Putamen (tissue), 1 donor: ENCODE results near the gene EMID1.

Experiments used
- DNase-seq: peaks from one replicate; pipeline ENCODE4 v3.0.0-alpha.2; 2016; ENCODE audit warnings: low spot score

The EMID1 gene

DNA sequence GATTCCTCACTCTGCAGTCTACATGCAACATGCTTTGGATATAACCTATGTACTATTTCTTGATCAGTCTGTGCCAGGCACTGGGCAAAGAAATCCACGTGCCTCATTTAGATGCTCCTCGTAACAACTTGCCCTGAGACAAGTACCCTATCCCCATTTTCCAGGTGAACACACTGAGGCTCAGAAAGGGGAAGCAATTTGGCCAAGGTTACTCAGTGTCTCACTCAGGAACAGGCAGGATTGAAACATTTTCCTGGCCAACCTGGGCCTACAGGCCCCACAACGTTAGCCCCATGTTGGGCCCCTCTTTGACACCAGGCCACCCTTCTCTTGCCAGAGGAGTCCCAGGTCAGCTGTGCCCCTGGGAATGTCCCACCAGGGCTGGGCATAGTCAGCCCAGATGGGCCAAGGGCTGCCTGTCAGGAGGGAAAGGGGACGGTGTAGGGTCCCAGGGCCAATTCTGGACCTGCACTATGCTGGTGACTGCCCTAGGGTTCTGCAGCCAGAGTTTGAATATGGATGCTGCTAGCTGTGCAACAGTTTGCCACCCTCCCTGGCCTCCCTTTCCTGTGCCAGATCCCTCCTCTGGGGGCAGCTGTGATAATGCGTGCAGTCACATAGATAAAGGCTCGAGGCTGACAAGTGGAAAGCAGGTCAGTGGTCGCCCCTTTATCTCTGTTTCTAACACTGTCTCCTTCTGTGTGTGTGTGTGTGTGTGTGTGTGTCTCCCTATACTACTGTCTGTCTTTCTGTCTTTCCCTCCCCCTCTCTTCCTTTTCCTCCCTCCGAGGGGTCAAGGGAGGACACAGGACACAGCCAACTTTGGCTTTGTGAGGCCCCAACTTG lies 10.4 kb upstream of the EMID1 start:
- no peak for DNase-seq

DNA sequence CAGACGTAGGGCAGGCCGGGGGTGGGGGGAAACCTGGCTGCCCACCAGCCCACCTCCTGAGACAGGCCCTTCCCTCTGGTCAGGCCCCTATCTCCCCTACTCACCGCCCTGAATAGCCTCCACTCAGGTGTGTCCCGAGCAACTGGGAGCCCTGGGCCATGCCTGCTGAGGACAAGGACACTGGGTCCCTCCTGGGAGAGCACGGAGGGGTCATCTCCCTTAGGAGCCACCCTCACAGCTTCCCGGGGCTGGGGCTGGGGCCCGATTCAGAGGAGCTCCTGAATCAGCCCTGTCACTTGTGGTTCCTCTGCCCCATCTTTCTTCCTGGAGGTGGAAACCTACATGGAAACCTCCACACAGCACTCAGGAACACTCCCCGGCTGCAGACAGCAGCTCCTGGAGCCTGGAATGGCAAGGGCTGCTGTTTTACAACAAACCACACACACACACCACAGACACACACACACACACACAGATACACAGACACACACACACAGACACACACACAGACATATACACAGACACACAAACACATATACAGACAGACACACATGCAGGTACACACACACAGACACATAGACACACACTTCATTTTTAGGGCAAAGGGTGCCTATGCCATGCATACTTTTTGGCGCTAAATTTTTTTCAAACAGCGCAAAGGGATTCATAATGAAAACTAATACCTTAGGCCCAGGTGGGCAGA lies 9.6 kb upstream of the EMID1 start:
- no peak for DNase-seq

DNA sequence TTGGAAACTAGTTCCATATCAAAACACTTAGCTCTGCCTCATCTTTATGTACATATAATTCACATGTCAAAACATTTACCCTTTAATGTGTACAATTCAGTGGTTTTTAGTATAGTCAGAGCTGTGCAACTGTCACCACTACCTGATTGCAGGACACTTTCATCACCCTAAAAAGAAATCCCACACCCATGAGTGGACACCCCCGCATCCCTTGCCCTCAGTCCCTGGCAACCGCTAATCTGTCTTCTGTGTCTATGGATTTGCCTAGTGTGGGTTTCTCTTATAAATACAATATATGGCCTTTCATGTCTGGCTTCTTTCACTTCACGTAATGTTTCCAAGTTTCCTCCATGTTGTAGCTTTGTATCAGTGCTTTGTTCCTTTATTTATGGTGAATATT lies 8.6 kb upstream of the EMID1 start:
- DNase-seq = no peak

DNA sequence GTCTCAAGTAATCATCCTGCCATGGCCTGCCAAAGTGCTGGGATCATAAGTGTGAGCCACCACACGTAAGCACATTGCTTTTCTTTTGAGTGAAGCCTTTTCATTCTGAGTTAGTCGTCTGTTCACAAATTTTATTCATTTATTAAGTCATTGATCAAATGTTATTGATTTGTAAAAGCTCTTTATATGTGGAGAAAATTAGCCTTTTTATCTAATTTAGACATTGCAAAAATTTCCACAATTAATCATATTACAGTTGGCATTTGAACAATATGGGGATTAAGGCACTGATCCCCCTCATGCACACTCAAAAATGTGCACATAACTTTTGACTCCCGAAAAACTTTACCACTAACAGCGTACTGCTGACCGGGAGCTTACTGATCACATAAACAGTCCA lies 7.5 kb upstream of the EMID1 start:
- DNase-seq = no peak

DNA sequence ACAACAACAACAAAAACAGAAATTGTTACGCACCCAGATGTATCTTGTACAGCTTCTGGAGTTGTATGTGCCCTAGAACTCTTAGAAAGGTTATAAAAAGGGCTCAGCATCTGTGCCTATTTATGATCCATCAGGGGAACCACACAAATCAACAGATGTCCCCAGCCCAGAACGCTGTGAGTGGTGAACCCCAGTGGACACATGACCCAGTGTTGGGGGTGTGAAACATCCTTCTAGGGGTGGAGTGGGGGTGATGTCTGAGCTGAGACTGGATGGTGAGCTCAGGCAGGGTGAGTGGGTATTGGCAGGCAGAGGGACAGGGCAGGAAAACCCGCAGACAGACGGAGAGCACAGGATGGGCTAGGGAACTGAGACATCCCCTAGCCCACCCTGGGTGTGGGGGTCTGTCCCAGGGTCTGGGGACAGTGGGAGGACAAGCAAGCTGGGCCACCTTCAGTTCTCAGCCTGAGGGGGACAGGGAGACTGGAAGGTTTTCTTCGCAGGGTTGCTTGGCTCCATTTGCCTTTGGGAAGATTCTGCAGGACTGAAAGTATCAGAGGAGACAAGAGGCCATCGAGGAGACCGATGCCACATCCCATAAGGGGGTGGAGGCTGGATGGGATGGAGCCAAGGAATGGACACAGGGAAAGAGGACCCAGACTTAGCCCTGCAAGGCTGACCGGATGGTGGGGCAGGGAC lies 5.8 kb upstream of the EMID1 start:
- DNase-seq = no peak

DNA sequence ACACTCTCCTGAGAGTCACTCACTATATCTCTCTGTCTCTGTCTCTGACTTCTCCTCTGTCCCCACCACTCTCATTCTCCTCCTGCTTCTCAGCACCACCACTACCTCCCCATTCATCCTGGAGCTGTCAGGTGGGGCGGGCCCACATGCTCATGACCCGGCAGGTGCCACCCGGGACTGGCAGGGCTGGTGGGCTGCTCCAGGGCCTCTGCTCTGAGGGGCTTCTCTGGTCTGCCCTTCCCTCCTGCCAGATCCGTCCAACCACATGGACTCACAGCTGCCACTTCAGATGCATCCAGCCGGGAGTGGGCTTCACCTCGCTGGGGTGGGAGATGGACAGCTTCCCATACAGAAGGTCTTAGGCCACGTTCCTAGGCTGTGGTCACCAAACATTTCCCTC lies 4.8 kb upstream of the EMID1 start:
- no peak for DNase-seq

DNA sequence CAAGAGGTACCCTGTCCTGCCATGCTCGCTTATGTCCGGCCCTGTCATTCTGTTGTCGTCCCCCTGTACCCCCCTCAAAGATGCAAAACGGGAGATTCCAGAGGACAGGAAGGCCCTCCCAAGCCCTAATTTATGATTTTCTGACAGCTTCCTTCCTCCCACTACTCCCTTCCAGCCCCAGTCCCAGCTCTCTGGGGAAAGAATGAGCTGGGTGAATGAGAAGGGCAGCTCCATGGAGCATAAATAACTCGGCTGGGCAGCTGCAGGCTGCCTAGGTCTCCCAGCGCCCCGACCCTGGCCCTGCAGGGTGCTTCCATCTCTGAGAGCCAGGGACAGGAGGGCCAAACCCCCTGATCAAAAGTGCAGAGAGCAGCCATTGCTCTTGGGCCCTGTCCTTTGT lies 3.9 kb upstream of the EMID1 start:
- DNase-seq = no peak

DNA sequence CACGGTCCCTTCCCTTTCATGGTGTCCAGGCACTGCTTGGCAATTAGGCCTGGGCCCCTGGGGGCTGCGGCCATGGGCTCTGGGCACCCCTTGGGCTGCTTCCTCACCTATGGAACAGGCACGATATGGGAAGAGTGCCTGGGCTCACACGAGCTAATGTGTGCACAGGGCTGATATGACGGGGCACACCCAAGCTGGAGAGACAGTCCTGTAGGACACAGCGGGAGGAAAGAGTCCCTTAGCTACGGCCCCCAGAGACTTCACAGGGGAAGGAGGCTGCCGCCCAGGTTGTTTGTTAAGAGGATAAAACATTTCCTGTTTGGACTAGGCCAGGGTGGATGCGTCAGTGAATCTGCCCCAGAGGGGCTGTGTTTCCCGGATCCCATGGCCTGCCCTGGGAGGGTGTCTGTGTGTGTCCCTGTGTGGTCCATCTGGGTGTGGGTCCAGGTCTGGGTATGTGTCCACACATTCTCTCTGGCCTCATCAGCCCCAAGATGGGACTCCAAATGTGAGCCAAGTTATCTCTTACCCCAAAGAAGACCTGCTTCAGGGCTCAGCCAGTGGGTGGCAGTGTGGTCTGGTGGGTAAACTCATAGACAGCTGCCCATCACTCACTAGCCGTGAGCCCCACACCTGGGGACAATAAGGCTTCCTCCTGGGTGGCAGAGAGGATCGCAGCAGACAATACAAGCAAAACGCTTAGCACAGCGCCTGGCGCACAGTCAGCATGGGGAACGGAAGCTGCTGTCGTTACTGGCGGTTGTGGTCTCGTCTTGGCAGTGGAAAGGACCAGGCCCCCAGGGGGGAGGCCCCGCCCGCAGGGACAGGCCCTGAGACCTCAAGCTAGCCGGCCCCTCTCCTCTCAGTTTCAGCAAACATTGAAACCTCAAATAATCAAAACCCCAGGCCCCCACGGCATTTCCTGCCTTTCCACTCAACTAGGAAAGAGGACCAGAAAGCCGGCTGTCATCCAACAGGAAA lies 3.2 kb upstream of the EMID1 start:
- DNase-seq = peak; percentile 16

DNA sequence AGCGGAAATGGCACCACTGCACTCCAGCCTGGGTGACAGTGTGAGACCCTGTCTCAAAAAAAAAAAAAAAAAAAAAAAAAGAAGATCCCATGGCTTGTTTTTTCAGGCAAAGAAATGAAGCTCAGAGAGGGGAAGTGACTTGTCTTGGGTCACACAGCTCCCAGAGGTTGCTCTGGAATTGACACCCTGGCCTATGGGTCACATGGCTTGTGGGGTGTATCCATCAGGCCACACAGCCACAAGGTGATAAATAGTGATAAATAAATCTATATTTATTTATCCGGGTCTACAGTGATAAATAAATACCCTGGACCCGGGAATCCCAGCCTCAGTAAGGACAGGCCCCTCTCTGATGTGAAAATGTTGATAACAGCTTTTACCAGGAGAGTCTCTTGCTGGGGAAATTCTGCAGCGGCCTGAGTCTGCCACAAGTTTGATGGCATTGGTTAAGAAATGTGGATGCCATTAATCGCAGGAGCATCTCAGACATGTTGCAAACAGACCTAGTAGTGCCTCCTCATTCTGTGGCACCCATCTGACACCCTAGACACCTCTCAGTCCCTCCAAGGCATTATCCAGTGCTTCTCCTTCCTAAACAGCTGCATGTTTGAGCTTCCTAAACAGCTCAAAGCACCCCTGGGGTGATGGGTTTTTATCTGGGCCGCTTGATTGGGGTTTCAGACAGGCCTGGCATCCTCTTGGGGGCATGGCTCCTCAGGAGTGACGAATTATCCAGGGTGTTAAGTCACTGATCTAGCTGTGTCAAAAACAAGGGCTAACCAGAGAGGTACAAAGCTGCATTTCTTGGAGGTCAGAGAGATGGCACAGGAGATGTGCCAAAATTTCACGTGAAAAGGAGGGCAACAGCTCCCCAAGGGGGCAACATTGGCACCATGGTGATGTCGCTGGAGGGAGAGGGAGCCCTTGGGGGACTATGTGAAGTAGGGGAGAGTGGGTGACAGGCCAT lies 1.9 kb upstream of the EMID1 start:
- no peak for DNase-seq

DNA sequence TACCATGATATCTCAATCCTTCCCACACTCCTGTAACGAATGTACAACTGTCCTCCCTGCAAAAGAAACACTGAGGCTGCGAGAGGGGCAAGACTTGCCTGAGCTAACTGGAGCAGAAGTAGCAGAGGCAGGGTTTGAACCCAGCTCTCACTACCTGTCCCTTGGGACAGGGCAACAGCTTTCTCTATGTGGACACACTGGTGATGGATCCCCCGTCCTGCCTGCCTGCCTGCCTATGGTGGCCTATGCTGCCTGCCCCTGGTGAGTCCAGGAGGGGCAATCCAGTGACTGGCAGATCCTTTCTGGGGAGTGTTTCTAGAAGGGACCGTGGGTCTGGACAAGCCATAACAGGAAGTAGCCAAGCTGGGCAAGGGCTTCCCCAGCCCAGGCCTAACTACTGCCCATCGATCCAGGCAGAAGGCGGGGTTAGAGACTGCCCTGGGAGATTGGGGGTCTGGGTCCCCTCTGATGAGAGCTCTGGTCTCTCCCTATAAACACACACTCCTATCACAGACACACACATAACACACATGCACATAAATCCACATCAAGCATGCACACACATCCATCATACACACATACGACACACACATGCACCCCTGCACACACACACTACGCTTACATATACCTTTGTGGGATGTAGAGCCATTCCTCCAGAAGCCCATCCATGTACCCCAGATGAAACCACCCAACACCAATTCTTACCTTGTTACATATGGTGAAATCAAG lies 1.1 kb upstream of the EMID1 start:
- no peak for DNase-seq

DNA sequence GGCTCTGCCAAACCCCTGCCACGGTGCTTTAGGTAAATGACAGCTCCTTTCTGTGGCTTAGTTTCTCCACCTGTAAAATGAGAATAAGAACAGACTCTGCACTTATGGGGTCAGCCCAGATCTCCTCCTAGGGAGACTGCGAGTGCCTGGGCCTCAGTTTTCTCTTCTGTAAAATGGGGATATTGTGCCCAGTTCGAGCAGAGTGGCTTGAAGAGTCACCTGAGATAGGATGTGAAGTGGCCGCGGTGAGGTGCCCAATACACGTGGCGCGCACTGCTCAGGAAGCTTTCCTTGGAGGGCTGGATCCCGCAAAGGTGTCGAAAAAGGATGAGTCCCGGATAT lies 473 bp upstream of the EMID1 start:
- no peak for DNase-seq

DNA sequence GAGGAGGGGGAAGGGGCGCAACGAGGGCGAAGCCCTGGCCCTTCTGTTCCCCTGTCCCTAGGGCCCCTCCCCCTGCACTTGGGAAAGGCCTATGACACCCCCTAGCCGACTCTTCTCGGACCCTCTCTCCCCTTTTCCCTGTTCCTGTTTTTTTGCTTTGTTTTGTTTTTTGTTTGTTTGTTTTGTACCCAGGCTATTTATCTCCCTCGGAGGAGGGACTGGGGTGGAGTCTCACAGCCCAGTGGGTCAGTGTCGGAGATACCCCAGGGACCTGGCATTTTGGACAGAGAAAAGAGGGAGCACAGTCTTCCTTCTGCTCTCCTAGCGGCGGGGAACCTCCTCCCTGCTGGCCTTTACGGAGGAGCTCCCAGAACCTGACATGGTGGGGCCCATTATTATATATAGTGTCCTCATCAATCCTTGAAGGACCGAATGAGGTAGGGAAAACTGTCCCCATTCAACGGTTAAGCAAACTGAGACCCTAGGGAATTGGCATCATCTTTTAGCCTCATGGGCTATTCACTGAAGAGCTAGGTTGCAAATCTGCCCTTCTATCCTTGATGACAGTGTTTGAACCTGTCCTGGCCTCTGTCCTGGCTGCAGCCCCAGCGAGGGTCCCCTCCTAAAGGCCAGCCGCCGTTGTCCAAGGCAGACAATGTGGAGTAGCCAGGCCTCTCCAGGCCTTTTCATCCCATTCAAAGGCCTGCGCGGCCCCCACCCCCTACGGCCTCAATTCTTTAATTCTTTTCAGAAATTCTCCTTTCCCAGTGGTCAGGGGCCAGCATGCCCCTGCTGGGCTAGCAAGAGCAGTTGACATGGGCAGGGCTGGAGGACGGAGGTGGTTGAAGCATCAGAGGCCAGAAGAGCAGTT lies 911 bp downstream of the EMID1 start:
- DNase-seq = no peak

DNA sequence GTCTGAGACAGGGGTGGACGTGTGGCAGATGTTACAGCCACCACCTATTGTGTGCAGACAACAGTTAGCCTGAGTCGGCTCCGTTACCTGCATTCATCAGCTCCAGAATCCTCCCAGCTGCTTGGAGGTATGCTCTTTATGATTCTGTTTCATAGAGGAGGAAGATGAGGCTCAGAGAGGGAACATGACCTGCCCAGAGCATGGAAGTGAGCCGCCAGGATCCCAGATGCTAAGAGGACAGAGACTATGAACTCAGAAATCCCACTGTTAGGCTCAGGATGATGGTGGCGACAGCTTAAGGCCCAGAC lies 1.5 kb downstream of the EMID1 start:
- DNase-seq = no peak

DNA sequence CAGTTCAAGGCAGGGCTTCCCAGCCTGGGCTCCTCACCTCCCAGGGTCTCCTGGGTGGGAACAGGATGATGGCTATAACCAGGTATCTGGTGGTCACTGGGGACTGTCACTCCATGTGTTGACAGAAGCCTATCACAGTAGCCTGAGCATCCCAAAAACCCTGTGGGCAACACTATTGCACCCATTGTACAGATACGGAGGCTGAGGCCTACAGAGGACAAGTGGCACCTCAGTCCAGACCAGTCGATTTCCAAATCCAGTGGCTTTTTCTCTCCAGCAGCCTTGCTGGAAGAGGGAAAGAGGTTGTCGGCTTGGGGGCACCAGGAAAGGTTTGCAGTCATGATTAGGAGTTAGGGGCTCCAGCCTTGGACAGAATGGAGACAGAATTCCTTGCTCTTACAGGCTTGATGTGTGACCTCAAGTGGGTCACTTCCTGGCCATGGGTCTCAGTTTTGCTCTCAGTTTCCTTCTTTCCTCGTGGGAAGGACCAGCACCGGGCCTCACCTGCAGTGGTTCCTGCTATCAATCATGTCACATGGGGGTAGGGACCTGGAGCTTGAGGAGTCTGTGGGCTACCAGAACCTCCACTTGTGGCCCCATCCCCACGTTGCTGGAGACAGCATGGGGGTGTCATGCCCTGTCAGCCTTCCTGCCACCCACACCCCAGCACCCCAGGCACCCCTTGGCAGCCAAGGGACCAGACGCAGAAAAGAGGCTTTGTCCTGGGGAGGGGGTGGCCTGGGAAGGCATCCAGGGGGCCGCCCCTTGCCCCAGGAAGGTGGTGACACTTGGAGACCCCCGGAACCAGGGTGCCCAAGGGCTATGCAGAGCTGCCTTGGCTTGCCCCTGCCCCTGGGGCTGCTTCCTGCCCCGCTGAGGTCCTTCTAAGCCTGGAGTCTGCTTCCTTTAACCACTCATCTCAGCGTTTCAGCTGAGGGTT lies 2.1 kb downstream of the EMID1 start:
- DNase-seq = no peak

DNA sequence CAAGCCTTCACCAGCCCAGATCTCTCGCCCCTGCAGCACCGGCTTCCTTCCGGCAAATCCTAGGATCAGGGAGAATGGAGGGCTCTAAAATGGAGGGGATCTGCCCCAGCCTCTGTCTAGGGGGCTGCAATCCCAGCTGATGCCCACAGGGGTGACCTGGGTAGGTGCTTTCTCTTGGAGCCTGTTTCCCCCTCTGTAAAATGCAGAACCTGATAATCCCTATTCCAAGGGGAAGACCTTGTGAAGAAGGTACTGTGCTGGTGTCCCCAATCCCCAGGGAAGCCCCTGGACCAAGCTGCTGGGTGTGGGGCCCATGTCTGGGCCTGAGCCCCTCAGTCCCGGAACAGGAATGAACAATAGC lies 2.8 kb downstream of the EMID1 start:
- DNase-seq = no peak

DNA sequence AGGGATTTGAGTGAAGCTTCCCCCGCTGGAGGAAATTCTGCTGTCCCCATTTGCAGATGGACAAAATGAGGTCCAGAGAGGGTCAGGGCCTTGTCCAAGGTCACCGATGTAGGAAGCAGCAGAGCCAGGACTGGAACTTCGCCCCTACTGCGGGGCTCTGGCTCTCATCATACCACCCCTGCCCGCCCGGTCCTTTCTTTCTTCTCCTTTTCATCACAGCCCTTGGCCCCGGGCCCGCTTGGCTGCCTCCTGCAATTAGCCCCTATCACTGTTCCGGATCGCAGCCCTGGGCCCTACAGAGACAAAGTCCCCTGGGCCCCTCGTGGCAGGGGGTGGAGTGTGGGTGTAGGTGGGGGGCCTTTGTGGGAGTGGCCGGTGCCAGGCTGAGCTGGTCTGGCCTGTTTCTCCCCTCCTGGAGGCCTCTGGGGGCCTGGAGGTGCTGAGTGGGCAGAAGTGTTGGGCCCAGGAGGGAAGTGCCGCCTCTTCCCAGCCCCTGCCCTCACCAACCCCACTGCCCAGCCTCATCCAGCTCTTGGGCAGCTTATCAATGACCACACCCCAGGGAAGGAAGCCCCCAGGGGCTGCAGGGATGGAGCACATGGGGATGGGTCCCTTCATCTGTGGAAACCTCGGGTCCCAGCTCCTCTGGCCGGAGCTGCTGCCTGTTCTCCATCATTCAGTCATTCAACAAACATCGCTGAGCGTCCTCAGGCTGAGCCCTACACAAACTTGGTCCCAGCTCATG lies 3.4 kb downstream of the EMID1 start:
- no peak for DNase-seq

DNA sequence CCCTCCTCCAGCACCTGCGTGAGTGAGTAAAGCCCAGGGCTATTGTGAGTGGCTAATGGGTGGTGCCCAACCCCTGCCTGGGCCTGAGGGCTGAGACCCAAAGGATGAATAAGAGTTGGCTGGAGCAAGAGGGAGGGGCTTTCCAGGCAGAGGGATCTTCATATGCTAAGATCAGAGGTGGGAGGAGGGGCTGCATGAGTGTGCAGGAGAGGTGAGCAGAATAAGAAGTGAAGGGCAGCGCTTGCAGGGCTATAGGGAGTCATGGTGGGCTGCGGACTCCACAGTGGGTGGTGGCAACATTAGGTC lies 3.9 kb downstream of the EMID1 start:
- no peak for DNase-seq

DNA sequence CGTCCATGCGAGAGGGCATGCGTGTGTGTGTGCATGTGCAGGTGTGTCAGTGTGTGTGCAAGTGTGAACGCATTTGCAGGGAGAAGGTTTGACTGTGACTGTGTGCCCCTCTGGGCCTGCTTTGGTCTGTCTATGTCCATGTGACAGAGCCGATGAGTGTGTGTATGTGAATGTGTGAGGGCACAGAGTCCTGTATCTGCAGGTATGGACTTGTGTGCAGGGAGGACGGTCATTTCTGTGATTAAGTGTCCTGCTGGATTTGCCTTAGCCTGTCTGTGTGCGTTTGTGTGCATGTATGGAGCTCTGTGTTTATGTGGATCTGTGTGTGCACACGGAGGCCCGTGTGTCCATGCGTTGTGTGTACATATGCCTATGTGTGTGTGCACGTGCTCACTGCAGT lies 5.4 kb downstream of the EMID1 start:
- no peak for DNase-seq
